ENCODE data around the gene VIPR1.

The VIPR1 gene

GRCh38 chr3:42492508-42493080 is 9.8 kb upstream of the VIPR1 start:
- Histone ChIP-seq H3K4me3 (no peak overlapping the region), H3K27ac (peak overlapping the region in 5 of 21 experiments; percentile 10 to 60 (median 43))

GRCh38 chr3:42493126-42493797 is 9.2 kb upstream of the VIPR1 start:
- no peak overlapping the region for H3K4me3 ChIP-seq
- H3K27ac ChIP-seq, result peak overlapping the region in 4 of 21 experiments; percentile 31 to 60 (median 46)

- Histone ChIP-seq H3K4me3 (no peak overlapping the region), H3K27ac (no peak overlapping the region)
Measured at GRCh38 chr3:42493798-42494151, 8.7 kb upstream of the VIPR1 start.

- H3K4me3 ChIP-seq, result no peak overlapping the region
Measured at GRCh38 chr3:42495393-42495792, 7.0 kb upstream of the VIPR1 start.

GRCh38 chr3:42497009-42497731 is 5.3 kb upstream of the VIPR1 start:
- Histone ChIP-seq H3K27ac (no peak overlapping the region), H3K4me3 (no peak overlapping the region)

More at GRCh38 chr3:42495393-42495792, 7.0 kb upstream of the VIPR1 start:
- no peak overlapping the region for H3K27ac ChIP-seq

GRCh38 chr3:42498034-42498433 is 4.4 kb upstream of the VIPR1 start:
- H3K27ac ChIP-seq, result no peak overlapping the region
- H3K4me3 ChIP-seq, result no peak overlapping the region

GRCh38 chr3:42498791-42499477 is 3.5 kb upstream of the VIPR1 start:
- peak overlapping the region in 2 of 21 experiments; percentile 6 to 55 for H3K27ac ChIP-seq
- no peak overlapping the region for H3K4me3 ChIP-seq

- Histone ChIP-seq H3K27ac (no peak overlapping the region), H3K4me3 (no peak overlapping the region)
Measured at GRCh38 chr3:42499478-42499871, 3.0 kb upstream of the VIPR1 start.

- H3K27ac ChIP-seq, result no peak overlapping the region
- H3K4me3 ChIP-seq, result no peak overlapping the region
Measured at GRCh38 chr3:42500091-42500490, 2.4 kb upstream of the VIPR1 start.

GRCh38 chr3:42500909-42501308 is 1.5 kb upstream of the VIPR1 start:
- H3K4me3 ChIP-seq, result no peak overlapping the region

GRCh38 chr3:42501321-42501680 is 1.1 kb upstream of the VIPR1 start:
- peak overlapping the region in 6 of 21 experiments; percentile 10 to 69 (median 36) for H3K27ac ChIP-seq
- peak overlapping the region; percentile 39 to 78 (median 55) for H3K4me3 ChIP-seq

More at GRCh38 chr3:42500909-42501308, 1.5 kb upstream of the VIPR1 start:
- no peak overlapping the region for H3K27ac ChIP-seq

GRCh38 chr3:42501681-42502428 is 588 bp upstream of the VIPR1 start:
- peak overlapping the region; percentile 39 to 78 (median 55) for H3K4me3 ChIP-seq

GRCh38 chr3:42503251-42503924 is 945 bp downstream of the VIPR1 start:
- Histone ChIP-seq H3K4me3 (peak overlapping the region; percentile 39 to 78 (median 55)), H3K27ac (peak overlapping the region in 9 of 21 experiments; percentile 62 to 83 (median 69))

More at GRCh38 chr3:42501681-42502428, 588 bp upstream of the VIPR1 start:
- H3K27ac ChIP-seq, result peak overlapping the region in 13 of 21 experiments; percentile 10 to 83 (median 57)

- Histone ChIP-seq H3K27ac (peak overlapping the region in 3 of 21 experiments; percentile 5 to 83 (median 60)), H3K4me3 (peak overlapping the region in 1 of 7 experiments; percentile 78)
Measured at GRCh38 chr3:42503957-42504333, 1.5 kb downstream of the VIPR1 start.

GRCh38 chr3:42504334-42505127 is 2.1 kb downstream of the VIPR1 start:
- H3K4me3 ChIP-seq, result no peak overlapping the region

GRCh38 chr3:42505128-42505848 is 2.8 kb downstream of the VIPR1 start:
- H3K4me3 ChIP-seq, result no peak overlapping the region
- H3K27ac ChIP-seq, result peak overlapping the region in 6 of 21 experiments; percentile 10 to 66 (median 19)

More at GRCh38 chr3:42504334-42505127, 2.1 kb downstream of the VIPR1 start:
- peak overlapping the region in 5 of 21 experiments; percentile 5 to 66 (median 13) for H3K27ac ChIP-seq

GRCh38 chr3:42505849-42506410 is 3.5 kb downstream of the VIPR1 start:
- peak overlapping the region in 5 of 21 experiments; percentile 11 to 66 (median 25) for H3K27ac ChIP-seq

More at GRCh38 chr3:42505849-42506410, 3.5 kb downstream of the VIPR1 start:
- no peak overlapping the region for H3K4me3 ChIP-seq

Data from skin epidermis (tissue), 12 donors.